Measurements from ENCODE around the gene DNAH14. TPM values are rescaled to one million over a fixed set of nuclear protein-coding genes. Genes with fewer than 3 reads are reported as not detected.

Gene DNAH14
- total RNA-seq, 1 experiment from 2014 or later, result 47.0 TPM

DNA sequence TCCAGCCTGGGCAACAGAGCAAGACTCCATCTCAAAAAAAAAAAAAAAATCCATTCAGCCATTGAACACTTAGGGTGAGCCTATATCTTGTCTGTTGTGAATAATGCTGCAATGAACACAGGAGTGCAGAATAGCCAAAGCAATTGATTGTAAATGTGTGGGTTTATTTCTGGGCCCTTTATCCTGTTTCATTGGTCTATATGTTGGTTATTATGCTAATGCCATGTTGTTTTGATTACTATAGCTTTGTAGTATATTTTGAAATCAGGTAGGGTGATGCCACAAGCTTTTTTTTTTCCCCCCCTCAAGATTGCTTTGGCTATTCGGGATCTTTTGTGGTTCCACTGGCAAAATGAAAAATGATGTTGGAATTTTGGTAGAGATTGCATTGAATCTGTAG, 330.8 kb downstream of the DNAH14 start:
- TF ChIP-seq, protein P1, sequence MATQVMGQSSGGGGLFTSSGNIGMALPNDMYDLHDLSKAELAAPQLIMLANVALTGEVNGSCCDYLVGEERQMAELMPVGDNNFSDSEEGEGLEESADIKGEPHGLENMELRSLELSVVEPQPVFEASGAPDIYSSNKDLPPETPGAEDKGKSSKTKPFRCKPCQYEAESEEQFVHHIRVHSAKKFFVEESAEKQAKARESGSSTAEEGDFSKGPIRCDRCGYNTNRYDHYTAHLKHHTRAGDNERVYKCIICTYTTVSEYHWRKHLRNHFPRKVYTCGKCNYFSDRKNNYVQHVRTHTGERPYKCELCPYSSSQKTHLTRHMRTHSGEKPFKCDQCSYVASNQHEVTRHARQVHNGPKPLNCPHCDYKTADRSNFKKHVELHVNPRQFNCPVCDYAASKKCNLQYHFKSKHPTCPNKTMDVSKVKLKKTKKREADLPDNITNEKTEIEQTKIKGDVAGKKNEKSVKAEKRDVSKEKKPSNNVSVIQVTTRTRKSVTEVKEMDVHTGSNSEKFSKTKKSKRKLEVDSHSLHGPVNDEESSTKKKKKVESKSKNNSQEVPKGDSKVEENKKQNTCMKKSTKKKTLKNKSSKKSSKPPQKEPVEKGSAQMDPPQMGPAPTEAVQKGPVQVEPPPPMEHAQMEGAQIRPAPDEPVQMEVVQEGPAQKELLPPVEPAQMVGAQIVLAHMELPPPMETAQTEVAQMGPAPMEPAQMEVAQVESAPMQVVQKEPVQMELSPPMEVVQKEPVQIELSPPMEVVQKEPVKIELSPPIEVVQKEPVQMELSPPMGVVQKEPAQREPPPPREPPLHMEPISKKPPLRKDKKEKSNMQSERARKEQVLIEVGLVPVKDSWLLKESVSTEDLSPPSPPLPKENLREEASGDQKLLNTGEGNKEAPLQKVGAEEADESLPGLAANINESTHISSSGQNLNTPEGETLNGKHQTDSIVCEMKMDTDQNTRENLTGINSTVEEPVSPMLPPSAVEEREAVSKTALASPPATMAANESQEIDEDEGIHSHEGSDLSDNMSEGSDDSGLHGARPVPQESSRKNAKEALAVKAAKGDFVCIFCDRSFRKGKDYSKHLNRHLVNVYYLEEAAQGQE (IDR thresholded peaks at IDR 0.05; ENCODE audit: insufficient read depth in 1 of 2, low read depth in 2 of 2, low read length in 1 of 2), result no peak
- H3K36me3 ChIP-seq (ENCODE audit: control insufficient read depth, insufficient read depth, low read length), result no peaks in the 10 kb centered on the region
- no peak for ATAC-seq
- no peaks in the 10 kb centered on the region for H3K27me3 ChIP-seq (ENCODE audit: control insufficient read depth, insufficient read depth, low read length)
- DNase-seq (ENCODE audit: low read depth, low spot score), result no peak
- ChIA-PET CTCF (no interaction called here), POLR2A (no interaction called here)
- no TSS peak for BruUV-seq (replicated peaks)
- no peaks in the 10 kb centered on the region for H3K4me1 ChIP-seq (ENCODE audit: control insufficient read depth, insufficient read depth, low read length)
- no peak overlapping the region for H3K4me3 ChIP-seq (ENCODE audit: low read depth in 2 of 2, low read length in 2 of 2)
- no peak overlapping the region for H3K27ac ChIP-seq (ENCODE audit: low read length)
- intact Hi-C loops (cut with micrococcal nuclease; ENCODE audit: unreplicated experiment) (no loop called here), in situ Hi-C loops (cut with HindIII; ENCODE audit: low pct_unique_long_range_greater_than_20kb, low sequenced_read_pairs) (no loop called here)
- no peaks in the 10 kb centered on the region for H3K9me3 ChIP-seq (ENCODE audit: control insufficient read depth, insufficient read depth, low read depth, low read length)

DNA sequence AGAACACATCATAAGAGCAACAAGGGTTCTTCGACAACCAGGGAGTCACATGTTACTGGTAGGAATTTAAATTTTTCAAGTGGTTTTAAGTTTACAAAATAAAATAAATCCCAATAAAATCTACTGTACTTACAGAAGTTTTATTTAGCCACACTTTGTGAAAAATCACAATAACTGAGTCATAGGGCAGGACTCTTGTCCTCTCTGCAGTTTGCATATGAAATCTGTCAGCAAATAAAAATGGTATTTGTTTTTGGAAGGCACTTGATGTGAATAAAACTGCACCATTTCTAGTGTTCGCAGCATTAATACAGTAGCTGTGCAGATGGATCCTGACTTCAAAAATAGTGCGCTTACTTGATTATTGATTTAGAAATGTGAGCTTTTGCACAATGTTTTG, 348.0 kb downstream of the DNAH14 start:
- in situ Hi-C loops (cut with HindIII; ENCODE audit: low pct_unique_long_range_greater_than_20kb, low sequenced_read_pairs), result no loop called here
- TF ChIP-seq SIN3A (IDR thresholded peaks at IDR 0.05; ENCODE audit: borderline replicate concordance, insufficient read depth, low read depth, low read length), result no peak
- no peak for TF ChIP-seq TCF7L2 (IDR thresholded peaks at IDR 0.05; ENCODE audit: low read depth, low read length)
- TF ChIP-seq, protein P2, sequence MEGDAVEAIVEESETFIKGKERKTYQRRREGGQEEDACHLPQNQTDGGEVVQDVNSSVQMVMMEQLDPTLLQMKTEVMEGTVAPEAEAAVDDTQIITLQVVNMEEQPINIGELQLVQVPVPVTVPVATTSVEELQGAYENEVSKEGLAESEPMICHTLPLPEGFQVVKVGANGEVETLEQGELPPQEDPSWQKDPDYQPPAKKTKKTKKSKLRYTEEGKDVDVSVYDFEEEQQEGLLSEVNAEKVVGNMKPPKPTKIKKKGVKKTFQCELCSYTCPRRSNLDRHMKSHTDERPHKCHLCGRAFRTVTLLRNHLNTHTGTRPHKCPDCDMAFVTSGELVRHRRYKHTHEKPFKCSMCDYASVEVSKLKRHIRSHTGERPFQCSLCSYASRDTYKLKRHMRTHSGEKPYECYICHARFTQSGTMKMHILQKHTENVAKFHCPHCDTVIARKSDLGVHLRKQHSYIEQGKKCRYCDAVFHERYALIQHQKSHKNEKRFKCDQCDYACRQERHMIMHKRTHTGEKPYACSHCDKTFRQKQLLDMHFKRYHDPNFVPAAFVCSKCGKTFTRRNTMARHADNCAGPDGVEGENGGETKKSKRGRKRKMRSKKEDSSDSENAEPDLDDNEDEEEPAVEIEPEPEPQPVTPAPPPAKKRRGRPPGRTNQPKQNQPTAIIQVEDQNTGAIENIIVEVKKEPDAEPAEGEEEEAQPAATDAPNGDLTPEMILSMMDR (IDR thresholded peaks at IDR 0.05), result no peak
- no peak for TF ChIP-seq POLR2AphosphoS5 (IDR thresholded peaks at IDR 0.05; ENCODE audit: low read depth, low read length)
- TF ChIP-seq, protein P1 (IDR thresholded peaks at IDR 0.05; ENCODE audit: insufficient read depth in 1 of 2, low read depth in 2 of 2, low read length in 1 of 2), result no peak
- no peaks in the 10 kb centered on the region for H3K27me3 ChIP-seq (ENCODE audit: control insufficient read depth, insufficient read depth, low read length)

More for the DNA sequence above, 348.0 kb downstream of the DNAH14 start:
- H3K4me3 ChIP-seq (ENCODE audit: low read depth in 2 of 2, low read length in 2 of 2), result no peak overlapping the region
- H3K36me3 ChIP-seq (ENCODE audit: control insufficient read depth, insufficient read depth, low read length), result no peaks in the 10 kb centered on the region
- no peak overlapping the region for H3K27ac ChIP-seq (ENCODE audit: low read length)
- no TSS peak for BruUV-seq (replicated peaks)
- ChIA-PET POLR2A (no interaction called here), CTCF (no interaction called here)
- H3K4me1 ChIP-seq (ENCODE audit: control insufficient read depth, insufficient read depth, low read length), result no peaks in the 10 kb centered on the region
- ATAC-seq, result no peak
- intact Hi-C loops (cut with micrococcal nuclease; ENCODE audit: unreplicated experiment), result no loop called here
- DNase-seq (ENCODE audit: low read depth, low spot score), result no peak
- H3K9me3 ChIP-seq (ENCODE audit: control insufficient read depth, insufficient read depth, low read depth, low read length), result peaks cover 7% of the 10 kb centered on the region

Measured in Panc1 (cell line).